Putamen (tissue), 1 donor: ENCODE results near the gene CACTIN.

Experiments used
- DNase-seq: peaks from one replicate; pipeline ENCODE4 v3.0.0-alpha.2; 2016; ENCODE audit warnings: low spot score

CACTIN gene

GRCh38 chr19:3565139-3565538, 61.5 kb downstream of the CACTIN start:
- DNase-seq = no peak

- DNase-seq = no peak
Measured at GRCh38 chr19:3563709-3564524, 62.7 kb downstream of the CACTIN start.
